GM19372 (cell line): ENCODE results near the gene MADCAM1.

Experiments used
- ATAC-seq: cut with Tn5 transposase; IDR thresholded peaks from one replicate; pipeline ENCODE4 v1.9.1; 2021; ENCODE audit warnings: mild to moderate bottlenecking, low read depth, moderate library complexity; ENCODE audit not compliant: unreplicated experiment

MADCAM1 gene

DNA sequence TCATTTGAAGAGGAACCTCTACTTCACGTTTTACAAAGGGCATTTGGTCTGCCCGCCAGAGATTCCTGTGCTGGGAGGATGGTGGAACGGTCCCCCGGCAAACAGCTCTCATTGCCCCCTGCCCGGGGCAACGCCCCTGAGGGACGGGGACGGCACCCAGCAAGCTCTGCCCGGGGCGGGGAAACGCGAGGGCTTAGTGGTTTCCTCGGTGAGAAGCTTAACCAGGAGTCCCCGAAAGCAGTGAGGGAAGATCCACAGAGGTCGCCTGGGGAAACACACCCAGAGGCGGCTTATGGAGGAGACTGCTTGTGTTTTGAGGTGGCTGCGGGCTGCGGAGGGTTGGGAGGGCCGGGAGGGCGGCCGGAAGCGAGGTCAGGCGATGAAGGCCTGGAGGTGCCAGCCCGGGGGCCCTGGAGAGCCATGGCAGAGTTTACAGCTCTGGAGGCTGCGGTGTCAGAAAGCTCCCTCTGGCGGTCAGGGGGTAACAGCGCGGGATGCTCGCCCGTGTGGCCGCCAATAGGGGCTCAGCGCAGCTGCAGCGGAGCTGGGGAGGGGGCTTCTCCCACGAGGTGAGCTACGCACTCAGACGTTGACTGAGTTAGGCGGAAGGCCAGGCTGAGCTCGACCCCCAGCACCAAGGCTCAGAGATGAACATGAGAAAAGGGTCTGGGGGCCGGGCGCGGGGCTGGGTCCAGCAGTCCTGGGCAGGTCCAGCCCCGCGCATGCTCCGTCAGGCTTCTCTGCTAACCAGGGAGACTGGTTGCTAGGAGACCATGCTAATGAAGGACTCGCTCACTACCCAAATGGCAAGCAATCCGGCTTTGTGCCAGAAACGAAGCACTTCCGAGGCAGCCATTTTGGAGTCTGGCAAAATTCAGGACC is 10.4 kb downstream of the MADCAM1 start:
- ATAC-seq = peak; percentile 68

DNA sequence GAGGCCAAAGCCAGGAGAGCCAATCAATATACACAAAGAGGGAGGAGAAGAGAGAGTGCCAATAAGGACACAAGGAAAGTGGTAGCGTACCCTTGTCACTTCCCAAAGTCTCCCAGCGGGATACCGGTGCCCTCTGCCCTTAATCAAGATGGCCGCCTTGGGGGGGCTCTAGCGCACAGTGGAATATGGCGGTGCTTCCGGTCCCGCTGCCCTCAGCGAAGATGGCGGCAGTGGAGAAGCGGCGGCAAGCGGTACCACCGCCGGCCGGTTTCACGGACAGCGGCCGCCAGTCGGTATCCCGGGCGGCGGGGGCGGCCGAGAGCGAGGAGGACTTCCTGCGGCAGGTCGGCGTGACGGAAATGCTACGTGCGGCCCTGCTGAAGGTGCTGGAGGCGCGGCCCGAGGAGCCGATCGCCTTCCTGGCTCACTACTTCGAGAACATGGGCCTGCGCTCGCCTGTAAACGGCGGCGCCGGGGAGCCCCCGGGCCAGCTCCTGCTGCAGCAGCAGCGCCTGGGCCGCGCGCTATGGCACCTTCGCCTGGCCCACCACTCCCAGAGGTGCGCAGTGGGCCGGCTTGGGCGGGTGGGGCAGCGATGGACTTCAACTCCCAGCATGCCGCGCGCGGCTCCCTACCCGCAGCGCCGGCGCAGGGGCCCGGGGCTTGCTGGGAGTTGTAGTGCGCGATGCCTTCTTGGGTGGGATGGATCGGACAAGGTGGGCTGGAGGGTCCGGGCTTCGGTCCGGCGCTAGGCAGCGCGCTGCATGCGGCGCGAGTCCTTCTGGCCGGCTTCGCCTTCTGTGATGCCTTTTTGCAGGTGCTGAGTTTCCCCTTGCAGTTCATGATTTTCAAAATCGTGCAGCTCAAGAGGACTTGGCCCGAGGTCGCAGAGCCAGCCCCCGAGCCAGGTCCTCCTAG is 11.3 kb downstream of the MADCAM1 start, which contains the start of gene TPGS1:
Gene TPGS1 (plus strand): TSS at position 212 of the 918 bp plus-strand sequence. CDS start 10 bp downstream, at position 222.
- peak; percentile 47 for ATAC-seq

DNA sequence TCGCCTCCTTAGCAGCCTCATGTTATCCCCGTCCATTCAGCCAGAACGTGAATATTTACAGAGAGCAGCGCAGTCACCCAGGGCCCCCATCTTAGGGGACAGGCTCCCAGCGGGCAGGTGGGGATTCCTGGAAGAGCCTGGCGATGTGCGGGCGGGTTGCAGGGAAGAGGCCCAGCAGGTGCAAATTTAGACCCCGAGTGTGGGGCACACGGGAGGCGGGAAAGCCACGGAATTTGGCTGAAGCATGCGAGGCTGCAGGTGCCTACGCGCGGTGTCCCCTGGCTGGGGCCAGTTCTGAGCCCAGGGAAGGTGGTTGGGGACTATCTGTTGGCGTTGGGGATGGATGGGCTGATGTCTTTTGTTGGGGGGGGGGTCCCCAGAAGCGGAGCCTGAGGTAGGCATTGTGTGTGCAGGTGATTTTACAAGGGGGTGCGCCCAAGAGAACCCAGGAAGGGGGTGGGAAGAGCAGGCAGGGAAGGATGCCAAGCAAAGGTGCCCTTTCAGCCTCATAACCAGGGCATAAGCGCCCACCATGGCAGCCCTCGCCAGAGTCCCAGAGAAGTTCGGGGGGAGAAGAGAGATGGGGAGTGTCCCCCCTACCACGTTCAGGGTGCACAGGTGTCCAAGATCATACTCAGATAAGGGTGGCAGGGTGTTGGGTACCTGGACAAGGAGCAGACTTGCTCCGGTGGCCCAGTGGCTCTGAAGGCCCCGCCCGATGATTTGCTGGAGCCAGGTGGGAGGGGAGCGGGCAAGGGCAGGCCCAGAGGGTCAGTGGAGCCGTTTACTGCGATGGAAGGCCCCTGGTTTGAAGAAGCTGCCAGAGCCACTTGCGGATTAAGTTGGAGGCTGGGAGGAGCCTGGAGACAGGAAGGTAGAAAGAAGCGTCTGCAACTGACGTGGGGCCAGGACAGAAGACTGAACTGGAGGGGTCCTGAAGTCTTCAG is 12.2 kb downstream of the MADCAM1 start:
- no peak for ATAC-seq

GRCh38 chr19:510606-511100 is 14.4 kb downstream of the MADCAM1 start:
- no peak for ATAC-seq

GRCh38 chr19:511101-511851 is 15.0 kb downstream of the MADCAM1 start:
- no peak for ATAC-seq

DNA sequence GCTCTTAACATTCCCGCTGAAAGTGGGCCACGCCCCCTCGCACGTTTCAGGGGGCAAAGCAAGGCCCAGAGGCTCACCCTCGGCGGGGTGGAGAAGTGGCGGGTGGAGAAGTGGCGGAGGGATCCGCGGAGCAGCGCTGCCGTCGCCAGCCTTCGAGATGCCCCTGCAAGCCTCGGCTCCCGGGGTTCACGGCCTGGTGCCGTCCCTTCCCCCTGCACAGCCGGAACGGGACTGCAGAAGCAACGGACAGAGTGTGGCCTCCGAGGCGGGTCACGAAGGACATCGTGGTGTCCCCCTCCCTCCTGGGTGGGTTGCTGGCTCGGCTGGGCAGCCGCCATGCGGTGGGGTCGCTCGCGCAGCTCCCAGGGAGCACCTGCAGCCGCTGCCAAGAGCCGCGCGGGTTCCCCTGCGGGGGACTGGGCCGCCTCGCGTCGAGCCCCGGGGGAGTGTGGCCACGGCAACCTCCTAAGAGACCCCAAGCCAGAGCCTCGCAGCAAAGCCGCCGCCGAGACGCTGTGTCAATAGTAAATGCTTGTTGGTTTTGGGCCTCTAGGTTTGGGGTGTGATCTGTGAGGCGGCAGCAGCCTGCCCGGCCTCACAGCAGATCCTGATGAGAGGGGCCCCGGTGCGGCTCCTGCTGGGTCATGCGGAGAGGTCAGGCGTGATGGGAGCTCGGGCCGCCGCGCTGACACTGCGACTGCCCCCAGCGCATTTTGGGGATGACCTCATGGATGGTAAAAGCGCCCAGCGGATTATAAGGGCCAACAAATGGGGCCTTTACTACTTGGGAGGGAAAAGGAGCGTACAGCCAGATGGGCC is 16.5 kb downstream of the MADCAM1 start:
- ATAC-seq = no peak

DNA sequence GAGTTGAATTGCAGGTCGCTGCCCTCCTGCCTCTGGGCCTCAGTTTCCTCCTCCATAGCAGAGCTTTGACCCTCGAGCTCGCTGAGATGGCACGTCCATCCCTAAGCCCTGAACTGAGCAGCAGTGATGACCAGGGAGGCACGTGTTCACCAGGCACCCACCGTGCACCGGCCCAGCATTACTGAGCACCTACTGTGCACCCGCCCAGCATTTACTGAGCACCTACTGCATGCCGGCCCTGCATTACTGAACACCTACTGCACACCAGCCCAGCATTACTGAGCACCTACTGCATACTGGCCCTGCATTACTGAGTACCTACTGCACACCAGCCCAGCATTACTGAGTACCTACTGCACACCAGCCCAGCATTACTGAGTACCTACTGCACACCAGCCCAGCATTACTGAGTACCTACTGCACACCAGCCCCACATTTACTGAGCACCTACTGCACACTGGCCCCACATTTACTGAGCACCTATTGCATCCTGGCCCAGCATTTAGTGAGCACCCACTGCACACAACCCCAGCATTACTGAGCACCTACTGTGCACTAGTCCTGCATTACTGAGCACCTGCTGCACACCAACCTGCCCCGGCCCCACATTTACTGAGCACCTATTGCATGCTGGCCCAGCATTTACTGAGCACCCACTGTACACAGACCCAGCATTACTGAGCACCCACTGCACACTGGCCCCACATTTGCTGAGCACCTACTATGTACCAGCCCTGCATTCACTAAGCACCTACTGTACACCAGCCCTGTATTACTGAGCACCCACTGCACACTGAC is 17.3 kb downstream of the MADCAM1 start:
- ATAC-seq = no peak

GRCh38 chr19:514166-514663 is 17.9 kb downstream of the MADCAM1 start:
- ATAC-seq = no peak

GRCh38 chr19:517721-518597 is 21.7 kb downstream of the MADCAM1 start:
- ATAC-seq = no peak

GRCh38 chr19:518598-519231 is 22.4 kb downstream of the MADCAM1 start:
- no peak for ATAC-seq

- ATAC-seq = no peak
Measured at GRCh38 chr19:519449-519865, 23.2 kb downstream of the MADCAM1 start.

GRCh38 chr19:522726-523125 is 26.4 kb downstream of the MADCAM1 start:
- no peak for ATAC-seq

- ATAC-seq = no peak
Measured at GRCh38 chr19:524062-524674, 27.9 kb downstream of the MADCAM1 start.

DNA sequence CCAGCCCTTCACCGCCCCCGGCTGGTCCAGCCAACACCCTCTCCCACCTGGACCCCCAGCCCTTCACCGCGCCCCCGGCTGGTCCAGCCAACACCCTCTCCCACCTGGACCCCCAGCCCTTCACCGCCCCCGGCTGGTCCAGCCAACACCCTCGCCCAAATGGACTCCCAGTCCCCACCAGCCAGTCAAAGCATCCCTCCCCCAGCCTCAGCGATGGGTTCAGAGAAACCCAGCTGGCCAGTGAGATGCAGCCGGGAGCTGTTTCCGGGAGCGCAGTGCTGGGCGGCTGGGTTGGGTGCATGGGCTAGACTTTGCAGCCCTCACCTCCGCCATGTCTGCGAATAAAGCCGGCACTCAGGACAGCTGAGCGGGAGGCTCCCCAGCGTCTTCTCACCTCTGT is 28.7 kb downstream of the MADCAM1 start:
- no peak for ATAC-seq

GRCh38 chr19:525857-526419 is 29.7 kb downstream of the MADCAM1 start:
- ATAC-seq = no peak
